Measurements from ENCODE around the gene PRSS16. TPM values are rescaled to one million over a fixed set of nuclear protein-coding genes. Genes with fewer than 3 reads are reported as not detected.

Gene PRSS16
- total RNA-seq, 1 experiment from 2014 or later: 0.64 TPM

- intact Hi-C loops (cut with micrococcal nuclease; ENCODE audit: unreplicated experiment): loop anchor here (5.0 to 10.0 kb wide), 2 partner anchors 182 to 309 kb away; no protein-coding TSS in a partner anchor
- DNase-seq (ENCODE audit: low spot score): peak; percentile 91
- Histone ChIP-seq H3K4me3 (ENCODE audit: low read depth, low read length, poor library complexity, severe bottlenecking) (peak overlapping the region; percentile 69), H3K27ac (ENCODE audit: low read depth, low read length, poor library complexity, severe bottlenecking) (no peak overlapping the region), H3K4me1 (ENCODE audit: insufficient read depth, low read length, poor library complexity, severe bottlenecking) (peaks cover 10% of the 10 kb centered on the region), H3K36me3 (ENCODE audit: insufficient read depth, low read length, poor library complexity, severe bottlenecking) (no peaks in the 10 kb centered on the region), H3K27me3 (replicated peaks; ENCODE audit: insufficient read depth, low read depth, low read length, poor library complexity) (no peaks in the 10 kb centered on the region), H3K9me3 (ENCODE audit: low read depth, low read length, poor library complexity, severe bottlenecking) (no peaks in the 10 kb centered on the region)
- POLR2A ChIA-PET (ENCODE audit: low non-redundant PET): no interaction called here
- TF ChIP-seq CTCF (conservative IDR thresholded peaks at IDR 0.05; ENCODE audit: low read depth, low read length) (no peak), EZH2 (IDR thresholded peaks at IDR 0.05; ENCODE audit: borderline replicate concordance, low read depth, low read length, poor library complexity, severe bottlenecking) (no peak)
- CTCF ChIA-PET: interaction anchor here (0.6 kb wide), 1 partner anchor 97 kb away, joined by 5 read pairs; no protein-coding TSS in a partner anchor
- BruUV-seq (replicated peaks): no TSS peak
These were observed 48.0 kb downstream of the PRSS16 start for GRCh38 chr6:27295301-27296079.

- Histone ChIP-seq H3K27me3 (replicated peaks; ENCODE audit: insufficient read depth, low read depth, low read length, poor library complexity) (no peaks in the 10 kb centered on the region), H3K4me1 (ENCODE audit: insufficient read depth, low read length, poor library complexity, severe bottlenecking) (peaks cover 10% of the 10 kb centered on the region), H3K9me3 (ENCODE audit: low read depth, low read length, poor library complexity, severe bottlenecking) (no peaks in the 10 kb centered on the region), H3K27ac (ENCODE audit: low read depth, low read length, poor library complexity, severe bottlenecking) (no peak overlapping the region), H3K4me3 (ENCODE audit: low read depth, low read length, poor library complexity, severe bottlenecking) (peak overlapping the region; percentile 69), H3K36me3 (ENCODE audit: insufficient read depth, low read length, poor library complexity, severe bottlenecking) (no peaks in the 10 kb centered on the region)
- peak; percentile 73 for DNase-seq (ENCODE audit: low spot score)
- ChIA-PET CTCF (interaction anchor here (0.6 kb wide), 1 partner anchor 98 kb away, joined by 5 read pairs; no protein-coding TSS in a partner anchor), POLR2A (ENCODE audit: low non-redundant PET) (interaction anchor here (0.6 kb wide), 1 partner anchor 23 kb away, joined by 3 read pairs; no protein-coding TSS in a partner anchor)
- intact Hi-C loops (cut with micrococcal nuclease; ENCODE audit: unreplicated experiment): loop anchor here (5.0 to 10.0 kb wide), 2 partner anchors 181 to 309 kb away; no protein-coding TSS in a partner anchor
- BruUV-seq (replicated peaks): no TSS peak
- no peak for TF ChIP-seq EZH2 (IDR thresholded peaks at IDR 0.05; ENCODE audit: borderline replicate concordance, low read depth, low read length, poor library complexity, severe bottlenecking)
- no peak for TF ChIP-seq CTCF (conservative IDR thresholded peaks at IDR 0.05; ENCODE audit: low read depth, low read length)
These were observed 48.7 kb downstream of the PRSS16 start for GRCh38 chr6:27296106-27296783.

- no peak for DNase-seq (ENCODE audit: low spot score)
- ChIA-PET POLR2A (ENCODE audit: low non-redundant PET) (no interaction called here), CTCF (interaction anchor here (0.6 kb wide), 1 partner anchor 25 kb away, joined by 5 read pairs; no protein-coding TSS in a partner anchor)
- BruUV-seq (replicated peaks): no TSS peak
- no peaks in the 10 kb centered on the region for H3K9me3 ChIP-seq (ENCODE audit: low read depth, low read length, poor library complexity, severe bottlenecking)
- H3K4me1 ChIP-seq (ENCODE audit: insufficient read depth, low read length, poor library complexity, severe bottlenecking): peaks cover 10% of the 10 kb centered on the region
- intact Hi-C loops (cut with micrococcal nuclease; ENCODE audit: unreplicated experiment): loop anchor here (5.0 to 10.0 kb wide), 2 partner anchors 180 to 307 kb away; no protein-coding TSS in a partner anchor
- no peak overlapping the region for H3K27ac ChIP-seq (ENCODE audit: low read depth, low read length, poor library complexity, severe bottlenecking)
- H3K36me3 ChIP-seq (ENCODE audit: insufficient read depth, low read length, poor library complexity, severe bottlenecking): no peaks in the 10 kb centered on the region
- H3K27me3 ChIP-seq (replicated peaks; ENCODE audit: insufficient read depth, low read depth, low read length, poor library complexity): no peaks in the 10 kb centered on the region
- peak overlapping the region; percentile 69 for H3K4me3 ChIP-seq (ENCODE audit: low read depth, low read length, poor library complexity, severe bottlenecking)
- TF ChIP-seq CTCF (conservative IDR thresholded peaks at IDR 0.05; ENCODE audit: low read depth, low read length): no peak
- no peak for TF ChIP-seq EZH2 (IDR thresholded peaks at IDR 0.05; ENCODE audit: borderline replicate concordance, low read depth, low read length, poor library complexity, severe bottlenecking)
These were observed 50.0 kb downstream of the PRSS16 start for GRCh38 chr6:27297484-27297856.

Measured in A673 (cell line).